Suprapubic skin (tissue), 3 donors: ENCODE results near the gene ZCCHC7.

Experiments used
- POLR2AphosphoS5 ChIP-seq, 3 donors: sonication (generic); formaldehyde crosslinking; IDR thresholded peaks; one replicate each; pipeline ENCODE4 v1.6.1; 2017; ENCODE audit warnings: antibody characterized with exemption in 3 of 3
- TF ChIP-seq, protein P1 (sequence below), 2 donors: fragments of 200-600 bp in 1 of 2; fragments of 450-650 bp in 1 of 2; sonication (generic) in 1 of 2; IDR thresholded peaks; one replicate each; pipeline ENCODE4 v1.5.1; 2016 to 2019; ENCODE audit warnings: antibody characterized with exemption in 2 of 2, mild to moderate bottlenecking in 1 of 2, moderate library complexity in 1 of 2

DNA sequence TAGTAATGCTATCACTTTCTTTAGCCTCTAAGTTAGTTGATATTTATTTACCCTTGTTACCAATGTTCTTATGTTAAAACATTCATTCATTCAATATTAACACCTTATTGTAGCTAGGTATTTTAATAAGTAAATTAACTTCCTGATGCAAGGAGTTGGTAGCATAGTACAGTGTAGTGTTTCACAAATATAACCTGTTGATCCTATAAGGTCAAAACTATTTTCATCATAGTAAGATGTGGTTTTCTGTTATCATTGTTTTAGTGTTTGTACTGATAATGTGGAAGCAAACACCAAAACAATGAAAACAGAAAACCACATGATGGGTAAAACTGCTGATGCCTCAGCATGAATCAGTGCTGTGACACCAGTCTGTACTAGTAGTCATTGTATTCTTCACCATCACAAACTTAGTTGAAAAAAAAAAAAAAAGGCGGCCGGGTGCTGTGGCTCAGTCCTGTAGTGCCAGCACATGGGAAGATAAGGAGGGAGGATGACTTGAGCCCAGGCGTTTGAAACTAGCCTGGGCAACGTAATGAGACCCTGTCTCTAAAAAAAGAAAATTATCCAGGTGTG is 36.5 kb downstream of the ZCCHC7 start:
- TF ChIP-seq POLR2AphosphoS5 (IDR thresholded peaks at IDR 0.05), result no peak
- TF ChIP-seq, protein P1, sequence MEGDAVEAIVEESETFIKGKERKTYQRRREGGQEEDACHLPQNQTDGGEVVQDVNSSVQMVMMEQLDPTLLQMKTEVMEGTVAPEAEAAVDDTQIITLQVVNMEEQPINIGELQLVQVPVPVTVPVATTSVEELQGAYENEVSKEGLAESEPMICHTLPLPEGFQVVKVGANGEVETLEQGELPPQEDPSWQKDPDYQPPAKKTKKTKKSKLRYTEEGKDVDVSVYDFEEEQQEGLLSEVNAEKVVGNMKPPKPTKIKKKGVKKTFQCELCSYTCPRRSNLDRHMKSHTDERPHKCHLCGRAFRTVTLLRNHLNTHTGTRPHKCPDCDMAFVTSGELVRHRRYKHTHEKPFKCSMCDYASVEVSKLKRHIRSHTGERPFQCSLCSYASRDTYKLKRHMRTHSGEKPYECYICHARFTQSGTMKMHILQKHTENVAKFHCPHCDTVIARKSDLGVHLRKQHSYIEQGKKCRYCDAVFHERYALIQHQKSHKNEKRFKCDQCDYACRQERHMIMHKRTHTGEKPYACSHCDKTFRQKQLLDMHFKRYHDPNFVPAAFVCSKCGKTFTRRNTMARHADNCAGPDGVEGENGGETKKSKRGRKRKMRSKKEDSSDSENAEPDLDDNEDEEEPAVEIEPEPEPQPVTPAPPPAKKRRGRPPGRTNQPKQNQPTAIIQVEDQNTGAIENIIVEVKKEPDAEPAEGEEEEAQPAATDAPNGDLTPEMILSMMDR (IDR thresholded peaks at IDR 0.05), result no peak
